Daoy (cell line): ENCODE data around the gene OR5H2. TPM values are rescaled to one million over a fixed set of nuclear protein-coding genes. Genes with fewer than 3 reads are reported as not detected.

Experiments used
- DNase-seq: peaks from one replicate; pipeline ENCODE4 v3.0.0-alpha.2; 2015; ENCODE audit warnings: low read depth
- total RNA-seq: library from RNA; depleted of rRNA; stranded (reverse); fragments of >200 nt; shearing (Covaris generic); gene quantifications from 2 replicates; pipeline ENCODE4 v1.2.3, GENCODE V29; 2014; rRNA removed

Gene OR5H2
- total RNA-seq, 1 experiment from 2014 or later: not detected

DNA sequence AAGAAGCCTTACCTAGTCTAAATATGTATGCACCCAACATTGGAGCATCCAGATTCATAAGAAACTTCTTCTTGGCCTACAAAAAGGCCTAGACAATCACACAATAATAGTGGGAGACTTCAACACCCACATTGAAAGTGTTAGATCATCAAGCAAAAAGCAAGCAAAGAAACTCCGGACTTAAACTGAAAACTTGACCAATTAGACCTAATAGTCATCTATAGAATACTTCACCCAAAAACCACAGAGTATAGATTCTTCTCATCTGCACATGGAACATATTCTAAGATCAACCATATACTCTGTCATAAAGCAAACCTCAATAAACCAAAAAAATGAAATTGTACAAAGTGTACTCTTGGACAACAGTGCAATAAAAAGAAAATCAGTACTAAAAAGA, 49.0 kb downstream of the OR5H2 start:
- no peak for DNase-seq

Other genes starting within 250 kb of the OR5H2 start
- gene GABRR3, start 247.2 kb upstream of the OR5H2 start, total RNA-seq: not detected in 2 replicates
- gene OR5AC2, start 195.3 kb upstream of the OR5H2 start, total RNA-seq: not detected in 2 replicates
- not detected in 2 replicates for gene OR5H1, start 151.8 kb upstream of the OR5H2 start, total RNA-seq
- gene OR5H14, start 135.0 kb upstream of the OR5H2 start, total RNA-seq: not detected in 2 replicates
- not detected in 2 replicates for gene OR5H15, start 115.8 kb upstream of the OR5H2 start, total RNA-seq
- gene OR5H6, start 18.3 kb upstream of the OR5H2 start, total RNA-seq: not detected in 2 replicates
- not detected in 2 replicates for gene OR5K4, start 71.3 kb downstream of the OR5H2 start, total RNA-seq
- not detected in 2 replicates for gene OR5K3, start 108.2 kb downstream of the OR5H2 start, total RNA-seq
- gene OR5K1, start 180.7 kb downstream of the OR5H2 start, total RNA-seq: not detected in 2 replicates
- not detected in 2 replicates for gene OR5K2, start 215.2 kb downstream of the OR5H2 start, total RNA-seq
- 258 and 296 TPM in 2 replicates for gene CLDND1, start 240.4 kb downstream of the OR5H2 start, total RNA-seq
- gene GPR15, start 249.5 kb downstream of the OR5H2 start, total RNA-seq: not detected in 2 replicates